ENCODE results near the gene MIA.
A peak's percentile ranks its signal among the peaks of the same experiment; 100 is the strongest.
"Not testable (repeated sequence)": the region's sequence is repeated elsewhere in the genome, so short reads cannot be mapped to it uniquely, and the experiment has no call there.

The MIA gene

DNA sequence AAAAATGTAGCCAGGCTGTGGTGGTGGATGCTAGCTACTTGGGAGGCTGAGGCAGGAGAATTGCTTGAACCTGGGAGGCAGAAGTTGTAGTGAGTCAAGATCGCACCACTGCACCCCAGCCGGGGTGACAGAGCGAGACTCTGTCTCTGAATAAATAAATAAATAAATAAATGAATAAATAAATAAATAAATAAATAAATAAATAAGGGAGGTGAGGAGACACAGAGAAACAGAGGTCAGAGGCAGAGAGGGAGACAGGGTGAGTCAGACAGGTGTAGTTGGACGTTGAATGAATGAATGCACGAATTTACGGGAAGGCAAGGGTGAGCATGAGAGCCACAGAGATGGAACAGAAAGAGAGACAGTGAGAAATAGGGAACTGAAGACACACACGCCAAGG lies 5.8 kb downstream of the MIA start:
- no peak for DNase-seq

DNA sequence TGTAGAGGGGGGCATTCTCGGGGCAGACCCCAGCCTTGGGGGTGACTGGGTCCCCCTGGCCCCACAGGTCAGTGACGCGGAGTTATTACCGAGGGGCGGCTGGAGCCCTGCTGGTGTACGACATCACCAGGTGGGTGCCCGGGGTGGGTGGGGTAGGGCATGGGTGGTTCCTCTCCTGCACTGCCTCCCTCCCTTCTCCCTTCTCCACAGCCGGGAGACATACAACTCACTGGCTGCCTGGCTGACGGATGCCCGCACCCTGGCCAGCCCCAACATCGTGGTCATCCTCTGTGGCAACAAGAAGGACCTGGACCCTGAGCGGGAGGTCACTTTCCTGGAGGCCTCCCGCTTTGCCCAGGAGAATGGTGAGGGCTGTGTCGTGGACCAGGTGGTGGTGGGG lies 8.4 kb downstream of the MIA start:
- DNase-seq = no peak

DNA sequence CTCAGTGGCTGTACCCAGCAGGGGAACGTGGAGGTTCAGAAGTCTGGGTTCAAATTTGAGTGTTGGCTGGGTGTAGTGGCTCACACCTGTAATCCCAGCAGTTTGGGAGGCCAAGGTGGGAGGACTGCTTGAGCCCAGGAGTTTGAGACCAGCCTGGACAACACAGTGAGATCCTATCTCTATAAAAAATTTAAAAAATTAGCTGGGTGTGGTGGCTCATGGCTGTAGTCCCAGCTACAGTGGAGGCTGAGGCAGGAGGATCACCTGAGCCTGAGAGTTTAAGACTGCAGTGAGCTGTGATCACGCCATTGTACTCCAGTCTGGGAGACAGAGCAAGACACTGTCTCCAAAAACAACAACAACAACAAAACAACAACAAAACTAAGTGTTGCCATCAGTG lies 8.8 kb downstream of the MIA start:
- DNase-seq = not testable (repeated sequence)

DNA sequence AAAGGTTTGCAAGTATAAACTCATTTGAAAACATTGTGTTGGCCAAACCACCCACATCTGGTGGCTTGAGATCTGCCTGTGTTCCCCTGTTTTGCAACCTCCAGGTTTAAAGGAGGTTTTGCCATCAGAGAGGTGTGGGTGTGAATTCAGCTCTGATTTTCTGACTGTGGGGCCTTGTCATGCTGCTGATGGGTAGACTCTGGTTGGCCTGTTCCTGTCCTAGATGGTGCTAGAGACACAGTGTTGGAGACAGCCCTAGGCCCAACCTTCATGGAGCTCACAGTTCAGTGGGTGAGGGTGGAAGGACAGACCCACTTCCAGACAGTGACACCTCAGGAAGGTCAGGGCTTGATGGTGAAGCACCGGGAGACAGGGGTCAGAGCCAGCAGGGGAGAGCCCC lies 10.2 kb downstream of the MIA start:
- DNase-seq = no peak

DNA sequence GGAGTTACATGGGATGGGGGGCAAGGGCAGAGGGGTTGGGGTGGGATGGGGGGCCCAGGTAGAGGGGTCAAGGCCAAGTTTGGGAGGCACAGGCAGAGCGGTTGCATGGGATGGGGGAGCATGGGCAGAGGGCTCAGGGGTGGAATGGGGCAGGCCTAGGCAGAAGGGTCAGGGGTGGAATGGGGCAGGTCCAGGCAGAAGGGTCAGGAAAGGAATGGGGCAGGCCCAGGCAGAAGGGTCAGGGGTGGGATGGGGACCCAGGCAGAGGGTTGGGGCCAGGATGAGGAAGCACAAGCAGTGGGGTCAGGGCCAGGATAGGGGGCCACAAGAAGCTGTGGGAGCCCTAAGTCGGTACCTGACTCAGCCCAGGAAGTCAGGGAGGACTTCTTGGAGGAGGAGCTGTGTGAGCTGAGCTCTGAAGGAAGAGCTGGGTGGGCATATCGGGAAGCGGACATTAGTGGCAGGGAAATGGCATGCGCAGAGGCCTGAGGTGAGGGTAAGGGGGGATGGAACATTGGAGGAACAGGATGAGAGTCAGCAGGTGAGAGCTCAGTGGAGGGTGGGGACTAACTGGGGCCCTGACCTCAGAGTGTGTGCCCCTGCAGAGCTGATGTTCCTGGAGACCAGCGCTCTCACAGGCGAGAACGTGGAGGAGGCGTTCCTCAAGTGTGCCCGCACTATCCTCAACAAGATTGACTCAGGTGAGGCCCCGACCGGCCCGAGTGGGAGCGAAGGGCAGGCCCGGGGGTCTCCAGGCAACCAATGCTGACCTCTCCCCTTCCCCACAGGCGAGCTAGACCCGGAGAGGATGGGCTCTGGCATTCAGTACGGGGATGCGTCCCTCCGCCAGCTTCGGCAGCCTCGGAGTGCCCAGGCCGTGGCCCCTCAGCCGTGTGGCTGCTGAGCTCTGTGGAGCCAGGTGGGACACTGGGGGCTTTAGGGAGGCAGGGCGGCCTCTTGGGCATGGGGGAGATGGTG lies 11.0 kb downstream of the MIA start:
- DNase-seq = no peak

DNA sequence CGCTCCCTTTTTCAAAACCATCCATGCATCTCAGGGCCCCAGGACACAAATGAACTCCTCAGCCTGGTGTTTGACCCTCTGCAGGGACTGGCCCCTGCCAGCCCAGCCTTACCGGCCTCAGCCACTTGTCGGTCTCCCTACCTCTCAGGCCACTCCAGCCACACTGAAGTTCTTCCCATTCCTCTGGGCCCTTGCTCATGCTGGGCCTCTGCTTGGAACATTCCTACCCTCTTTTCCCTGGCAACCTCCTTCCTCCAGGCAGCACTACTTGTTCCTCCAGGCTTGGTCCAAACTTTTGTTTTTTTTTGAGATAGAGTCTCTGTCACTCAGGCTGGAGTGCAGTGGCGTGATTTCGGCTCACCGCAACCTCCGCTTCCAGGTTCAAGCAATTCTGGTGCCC lies 16.0 kb downstream of the MIA start:
- no peak for DNase-seq

DNA sequence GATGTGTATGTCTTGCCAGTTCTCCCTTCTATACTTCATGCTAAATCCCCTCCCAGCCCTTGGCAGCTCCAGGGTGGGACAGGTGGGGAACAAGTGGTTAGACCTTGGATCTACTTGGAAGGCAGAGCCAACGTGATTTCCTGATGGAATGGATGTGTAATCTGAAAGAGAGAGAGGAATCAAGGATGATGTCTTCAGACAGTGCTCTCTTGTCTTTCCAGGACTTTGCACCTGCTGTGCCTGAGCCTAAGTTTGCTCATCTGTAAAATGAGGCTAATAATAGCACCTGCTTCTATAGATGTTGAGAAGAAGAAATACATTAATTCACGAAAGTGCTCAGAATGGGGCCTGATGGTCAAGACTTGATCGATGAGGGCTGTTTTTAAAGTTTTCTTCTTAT lies 16.7 kb downstream of the MIA start:
- no peak for DNase-seq

DNA sequence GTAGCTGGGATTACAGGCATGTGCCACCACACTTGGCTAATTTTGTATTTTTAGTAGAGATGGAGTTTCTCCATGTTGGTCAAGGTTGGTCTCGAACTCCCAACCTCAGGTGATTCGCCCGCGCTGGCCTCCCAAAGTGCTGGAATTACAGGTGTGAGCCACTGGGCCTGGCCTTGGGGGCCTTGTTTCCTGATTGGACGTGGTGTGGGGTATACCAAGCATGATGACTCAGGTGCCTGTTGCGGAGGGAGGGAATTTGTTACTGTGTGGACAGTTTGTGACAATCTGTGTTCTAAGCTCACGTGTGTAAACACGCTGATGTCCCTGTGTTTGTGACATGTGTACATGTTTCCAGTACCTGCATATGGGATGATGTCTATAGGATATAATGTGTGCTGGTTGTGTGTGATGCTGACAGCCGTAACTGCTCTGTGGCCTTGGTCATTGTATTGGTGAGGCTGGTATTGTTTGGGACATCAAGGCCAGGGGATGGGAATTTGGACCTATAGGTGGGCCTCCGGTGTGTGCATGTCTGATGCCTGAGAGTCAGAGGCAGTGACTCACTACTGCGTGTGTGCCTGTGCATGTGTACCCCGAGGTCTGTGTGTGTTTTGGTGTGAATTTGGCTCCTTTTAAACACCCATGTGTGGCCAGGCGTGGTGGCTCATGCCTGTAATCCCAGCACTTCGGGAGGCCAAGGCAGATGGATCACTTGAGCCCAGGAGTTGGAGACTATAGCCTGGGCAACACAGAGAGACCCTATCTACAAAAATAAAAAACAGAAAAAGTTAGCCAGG lies 22.0 kb downstream of the MIA start:
- DNase-seq = no peak

DNA sequence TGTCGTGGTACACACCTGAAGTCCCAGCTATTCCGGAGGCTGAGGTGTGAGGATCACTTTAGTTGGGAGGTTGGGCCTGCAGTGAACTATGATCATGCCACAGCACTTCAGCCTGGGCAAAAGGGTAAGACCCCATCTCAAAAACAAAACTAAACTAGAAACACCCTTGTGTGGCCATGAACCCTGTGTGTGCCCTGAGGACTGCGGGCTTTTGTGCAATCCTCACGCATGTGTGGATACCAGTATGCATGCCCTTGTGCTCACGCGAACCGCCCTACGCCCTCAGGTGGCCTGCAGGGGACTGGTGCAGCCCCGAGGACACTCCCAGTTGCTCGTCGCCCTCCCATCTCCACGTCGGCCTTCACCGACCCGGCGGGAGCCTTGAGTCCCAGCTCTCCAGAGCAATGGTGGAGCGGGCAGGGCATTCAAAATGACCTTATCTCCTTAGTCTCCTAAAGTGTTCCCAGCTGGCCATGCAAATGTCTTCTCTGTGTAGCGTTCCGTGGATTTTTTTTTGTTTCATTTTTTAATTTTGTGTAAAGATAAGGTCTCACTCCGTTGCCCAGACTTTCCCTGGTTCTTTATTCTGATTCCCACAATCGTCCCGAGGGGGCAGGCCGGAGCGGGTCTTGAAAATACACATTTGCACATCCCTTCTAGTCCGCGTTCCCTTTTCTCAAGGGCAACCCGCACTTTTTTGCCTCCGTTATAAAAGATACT lies 22.8 kb downstream of the MIA start:
- DNase-seq = peak; percentile 81

DNA sequence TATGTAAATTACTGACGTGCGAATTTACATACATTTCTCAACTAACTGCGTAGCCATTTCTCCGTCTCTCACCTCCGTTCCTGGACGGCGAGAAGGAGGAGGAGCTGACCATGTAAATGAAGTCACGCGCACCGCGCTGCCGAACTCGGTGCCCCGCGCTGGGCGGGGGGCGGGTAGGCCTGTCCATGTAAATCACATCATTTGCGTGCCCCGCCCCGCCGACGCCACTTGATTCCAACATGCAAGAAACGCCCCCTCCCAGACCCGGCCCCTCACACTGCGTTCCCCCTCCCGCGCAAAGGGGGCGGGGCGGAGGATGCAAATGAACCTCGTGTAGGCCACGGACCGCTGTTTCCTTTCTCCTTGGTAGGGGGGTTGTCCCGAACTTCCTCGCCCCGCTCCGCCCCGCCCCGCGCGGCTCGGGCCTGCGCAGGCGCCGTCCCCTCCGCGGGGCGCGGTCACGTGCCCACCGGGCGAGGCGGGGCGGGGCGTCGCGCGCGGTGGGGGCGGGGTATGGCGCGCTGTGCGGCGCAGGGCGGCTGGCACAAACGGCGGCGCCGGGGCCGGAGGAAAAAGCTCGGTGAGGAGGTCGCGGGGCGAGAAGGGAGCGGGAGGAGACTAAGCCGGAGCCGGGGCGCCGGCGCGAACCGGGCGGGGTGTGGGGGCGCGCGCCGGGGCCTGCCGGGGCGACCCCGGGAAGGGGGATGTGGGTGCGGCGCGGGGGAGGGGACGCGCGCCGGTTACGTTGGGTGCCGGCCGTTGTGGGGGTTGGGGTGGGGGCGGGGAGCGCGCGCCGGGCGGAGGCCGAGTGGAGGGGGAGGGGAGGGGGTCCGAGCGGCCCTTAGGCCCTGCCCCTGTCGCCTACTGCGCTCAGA lies 23.6 kb downstream of the MIA start, which contains the start of gene EGLN2:
Gene EGLN2, plus strand, starts transcription at position 509 of the 875 bp plus-strand sequence. CDS start 1,382 bp downstream, outside the sequence.
- DNase-seq = peak; percentile 99

DNA sequence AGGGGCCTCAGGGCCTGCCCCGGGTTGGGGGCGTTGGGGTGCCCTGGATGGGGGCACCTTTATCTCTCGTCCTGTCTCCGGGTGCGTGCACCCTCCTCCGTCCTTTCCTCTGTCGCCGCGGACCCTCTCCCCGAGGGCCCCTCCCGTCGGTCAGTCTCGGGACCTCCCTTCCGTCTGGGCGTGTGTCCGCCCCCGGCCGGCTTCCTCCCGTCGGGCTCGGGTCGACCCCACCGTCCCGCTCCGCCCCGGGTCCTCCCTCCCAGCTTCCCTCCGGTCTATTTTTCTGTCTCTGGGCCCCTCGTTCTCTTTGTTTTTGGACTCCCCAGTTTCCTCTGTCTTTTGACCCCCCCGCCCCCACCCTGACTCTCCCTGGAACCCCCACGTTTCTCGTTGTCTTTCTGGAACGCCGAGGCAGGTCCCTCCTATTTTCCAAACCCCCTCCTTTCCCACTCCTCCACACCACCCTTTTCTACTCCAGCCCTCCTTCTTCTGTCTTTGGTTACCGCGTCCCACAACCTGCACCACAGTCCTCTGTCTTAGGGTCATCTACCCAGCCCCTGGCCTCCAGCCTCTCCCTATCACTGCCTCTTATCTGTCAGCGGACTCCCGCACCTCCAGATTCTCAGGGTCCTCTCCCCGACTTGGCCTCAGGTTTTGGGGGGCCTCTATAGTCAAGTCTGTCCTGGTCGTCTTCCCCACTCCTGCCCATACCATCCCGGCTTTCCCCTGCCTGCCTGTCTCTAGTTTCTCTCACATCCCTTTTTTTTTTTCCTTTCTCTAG lies 24.4 kb downstream of the MIA start:
- DNase-seq = no peak

DNA sequence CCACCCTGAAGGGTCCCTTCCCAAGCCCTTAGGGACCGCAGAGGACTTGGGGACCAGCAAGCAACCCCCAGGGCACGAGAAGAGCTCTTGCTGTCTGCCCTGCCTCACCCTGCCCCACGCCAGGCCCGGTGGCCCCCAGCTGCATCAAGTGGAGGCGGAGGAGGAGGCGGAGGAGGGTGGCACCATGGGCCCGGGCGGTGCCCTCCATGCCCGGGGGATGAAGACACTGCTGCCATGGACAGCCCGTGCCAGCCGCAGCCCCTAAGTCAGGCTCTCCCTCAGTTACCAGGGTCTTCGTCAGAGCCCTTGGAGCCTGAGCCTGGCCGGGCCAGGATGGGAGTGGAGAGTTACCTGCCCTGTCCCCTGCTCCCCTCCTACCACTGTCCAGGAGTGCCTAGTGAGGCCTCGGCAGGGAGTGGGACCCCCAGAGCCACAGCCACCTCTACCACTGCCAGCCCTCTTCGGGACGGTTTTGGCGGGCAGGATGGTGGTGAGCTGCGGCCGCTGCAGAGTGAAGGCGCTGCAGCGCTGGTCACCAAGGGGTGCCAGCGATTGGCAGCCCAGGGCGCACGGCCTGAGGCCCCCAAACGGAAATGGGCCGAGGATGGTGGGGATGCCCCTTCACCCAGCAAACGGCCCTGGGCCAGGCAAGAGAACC lies 25.1 kb downstream of the MIA start:
- DNase-seq = no peak

DNA sequence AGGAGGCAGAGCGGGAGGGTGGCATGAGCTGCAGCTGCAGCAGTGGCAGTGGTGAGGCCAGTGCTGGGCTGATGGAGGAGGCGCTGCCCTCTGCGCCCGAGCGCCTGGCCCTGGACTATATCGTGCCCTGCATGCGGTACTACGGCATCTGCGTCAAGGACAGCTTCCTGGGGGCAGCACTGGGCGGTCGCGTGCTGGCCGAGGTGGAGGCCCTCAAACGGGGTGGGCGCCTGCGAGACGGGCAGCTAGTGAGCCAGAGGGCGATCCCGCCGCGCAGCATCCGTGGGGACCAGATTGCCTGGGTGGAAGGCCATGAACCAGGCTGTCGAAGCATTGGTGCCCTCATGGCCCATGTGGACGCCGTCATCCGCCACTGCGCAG lies 25.7 kb downstream of the MIA start:
- DNase-seq = no peak

DNA sequence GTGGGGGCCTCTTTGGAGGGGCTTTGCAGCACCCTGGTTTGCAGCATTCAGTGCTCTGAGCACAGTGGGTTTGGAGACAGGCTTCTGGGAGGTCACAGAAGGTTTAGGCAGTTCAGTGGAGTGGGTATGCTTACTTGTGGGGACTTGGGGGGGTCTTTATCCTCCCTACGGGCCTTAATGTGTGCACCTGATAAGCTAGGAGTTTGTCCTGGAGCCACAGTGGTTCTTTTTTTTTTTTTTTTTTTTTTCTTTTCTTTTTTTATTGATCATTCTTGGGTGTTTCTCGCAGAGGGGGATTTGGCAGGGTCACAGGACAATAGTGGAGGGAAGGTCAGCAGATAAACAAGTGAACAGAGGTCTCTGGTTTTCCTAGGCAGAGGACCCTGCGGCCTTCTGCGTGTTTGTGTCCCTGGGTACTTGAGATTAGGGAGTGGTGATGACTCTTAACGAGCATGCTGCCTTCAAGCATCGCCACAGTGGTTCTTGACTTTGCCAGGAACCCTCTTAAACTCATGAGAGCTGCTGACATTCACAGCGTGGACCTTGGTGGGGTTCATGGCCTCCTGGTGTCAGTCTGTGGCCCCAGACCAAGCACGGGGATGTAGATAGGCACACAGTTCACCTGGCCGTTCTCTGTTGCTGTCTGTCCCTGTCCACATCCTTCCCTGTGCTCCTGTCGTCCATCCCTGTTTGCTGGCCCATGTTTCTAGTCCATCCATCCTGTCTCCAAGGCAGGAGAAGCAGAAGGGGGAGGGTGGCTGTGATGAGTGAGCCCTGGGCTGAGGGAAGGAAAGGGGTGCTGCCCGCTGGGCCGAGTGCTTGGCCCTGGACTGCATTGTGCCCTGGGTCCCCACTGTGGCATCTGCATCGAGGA lies 26.3 kb downstream of the MIA start:
- DNase-seq = no peak

DNA sequence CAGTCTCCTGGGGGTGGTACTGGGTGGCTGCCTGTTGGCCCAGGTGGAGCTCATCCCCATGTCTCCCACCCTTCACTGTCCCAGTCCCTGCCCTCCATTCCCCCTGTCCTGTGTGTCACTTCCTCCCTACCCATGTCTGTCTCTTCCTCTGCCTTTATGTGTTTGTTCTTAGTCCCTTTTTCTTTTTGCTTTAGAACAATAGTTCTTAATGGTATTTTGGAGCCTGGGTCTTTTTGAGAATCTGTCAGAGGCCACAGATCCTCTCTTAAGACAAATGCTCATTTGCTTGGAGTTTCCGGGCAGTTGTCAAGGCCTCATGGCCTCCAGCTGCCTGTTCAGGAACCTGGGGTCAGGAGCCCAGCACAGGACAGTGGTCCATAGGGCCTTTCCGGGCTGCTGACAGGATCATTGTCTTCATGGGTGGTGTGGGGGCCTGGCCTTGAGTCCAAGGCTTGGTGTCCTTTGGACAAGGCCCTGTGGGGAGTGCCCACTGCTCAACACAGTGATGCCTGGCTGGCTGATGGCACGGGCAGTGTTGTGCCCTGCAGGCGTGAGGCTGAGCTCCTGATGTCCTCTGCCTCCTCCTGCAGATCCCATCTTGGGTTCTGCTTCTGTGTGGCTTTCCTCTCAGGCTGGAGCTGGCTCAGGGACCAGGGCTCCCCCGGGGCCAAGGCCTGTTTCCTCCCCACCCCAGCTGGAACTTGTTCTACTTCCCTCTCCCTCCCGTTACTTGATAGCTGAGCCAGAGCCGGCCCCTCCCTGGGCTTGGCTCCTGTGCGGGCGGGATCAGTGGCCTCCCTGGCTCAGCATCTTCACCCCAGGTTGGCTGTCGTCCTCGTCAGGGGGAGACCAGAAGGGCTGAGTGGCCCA lies 27.2 kb downstream of the MIA start:
- DNase-seq = no peak

DNA sequence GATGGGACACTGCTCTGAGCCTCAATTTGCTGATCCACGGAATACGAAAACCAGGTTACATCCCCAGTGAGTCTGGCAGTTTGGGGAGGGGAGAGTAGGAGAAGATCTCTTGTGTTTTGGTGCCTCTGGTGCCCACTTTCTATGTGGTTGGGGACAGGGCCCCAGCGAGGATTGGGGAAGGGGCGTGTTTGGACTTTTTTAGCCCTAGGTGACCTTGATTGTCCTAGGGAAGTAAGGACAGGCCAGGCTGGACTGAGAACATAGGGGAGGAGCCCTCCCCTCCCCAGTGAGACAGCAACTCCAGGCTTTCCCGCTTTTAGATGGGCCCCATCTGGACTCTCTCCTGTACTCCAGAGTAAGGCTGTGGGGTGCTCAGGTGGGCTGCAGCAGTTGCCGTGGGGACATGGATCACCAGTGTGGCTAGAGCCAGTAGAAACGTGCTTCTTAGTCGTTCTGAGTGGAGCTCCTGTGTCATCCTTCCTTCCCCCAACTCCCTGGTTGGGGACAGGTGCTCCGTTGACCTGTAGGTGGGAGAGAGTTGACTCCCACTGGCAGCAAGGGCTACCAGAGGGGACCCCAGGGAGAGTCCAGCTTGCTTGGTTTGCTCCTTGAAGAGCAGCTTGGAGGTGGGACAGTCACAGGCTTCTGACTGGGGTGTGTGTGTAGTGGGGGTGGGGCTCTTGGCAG lies 28.0 kb downstream of the MIA start:
- no peak for DNase-seq

DNA sequence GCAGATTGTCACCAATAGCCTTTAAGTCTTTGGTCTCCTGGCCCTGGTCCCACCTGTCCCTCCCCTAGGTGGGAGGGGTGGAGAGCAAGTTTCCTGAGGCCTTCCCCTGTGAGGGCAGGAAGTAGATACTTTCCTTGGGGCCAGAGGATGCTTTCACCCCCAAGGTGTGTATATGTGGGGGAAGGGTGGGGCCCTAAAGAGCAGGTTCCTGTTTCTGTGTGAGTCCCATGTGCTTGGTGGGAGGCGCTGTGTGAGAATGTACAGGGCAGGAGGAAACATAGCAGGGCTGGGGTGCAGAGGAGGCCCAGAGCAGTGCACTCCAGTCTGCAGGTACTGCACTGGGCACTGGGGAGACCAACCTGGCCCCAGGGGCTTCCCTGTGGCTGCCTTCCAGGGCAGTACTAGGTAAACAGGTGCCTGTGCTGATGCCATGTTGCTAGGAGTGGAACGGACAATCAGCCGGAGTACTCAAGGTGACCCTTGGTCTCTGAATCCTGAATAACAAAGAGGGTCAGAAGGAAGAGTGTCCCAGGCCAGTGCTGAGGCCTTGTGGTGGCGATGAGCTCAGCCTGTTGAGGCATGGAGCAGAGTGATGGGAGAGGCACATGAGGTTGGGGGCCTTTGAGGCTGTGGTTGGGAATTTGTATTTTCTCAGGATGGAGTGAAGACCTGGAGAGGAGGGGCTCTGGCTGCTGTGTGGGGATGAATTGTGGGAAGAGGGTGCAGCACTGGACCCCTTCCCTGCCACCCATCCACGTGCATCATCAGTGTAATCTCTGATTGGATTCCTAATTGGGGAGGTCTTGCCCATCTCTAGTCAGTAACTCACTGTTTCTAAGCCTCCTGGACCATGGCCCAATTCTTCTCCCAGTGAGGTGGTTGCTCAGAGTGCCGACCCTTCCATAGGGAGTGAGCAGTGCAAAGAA lies 28.8 kb downstream of the MIA start:
- no peak for DNase-seq
